ENCODE data around the gene MARCHF10.

GRCh38 chr17:62727916-62728672, 80.0 kb downstream of the MARCHF10 start:
- TF ChIP-seq CTCF (conservative IDR thresholded peaks at IDR 0.05; ENCODE audit: low read depth, low read length) (no peak), EZH2 (IDR thresholded peaks at IDR 0.05; ENCODE audit: borderline replicate concordance, low read depth, low read length, poor library complexity, severe bottlenecking) (no peak)
